Activated gamma-delta T cell treated with Interleukin-2 at 50 U/mL for 16 hours (primary cell): Measurements from ENCODE around the gene SRSF12.

Experiments used
- DNase-seq: peaks from one replicate; pipeline ENCODE4 v3.0.0-alpha.2; 2020

The SRSF12 gene

GRCh38 chr6:89117211-89118108 lies at the start of gene SRSF12:
SRSF12 (minus strand) TSS chr6:89118071; CDS start chr6:89117887, 184 bp downstream.
- DNase-seq = peak; percentile 21

GRCh38 chr6:89162047-89162371 lies 44.1 kb upstream of the SRSF12 start:
- no peak for DNase-seq

GRCh38 chr6:89161326-89162046 lies 43.6 kb upstream of the SRSF12 start:
- no peak for DNase-seq

GRCh38 chr6:89160331-89161092 lies 42.6 kb upstream of the SRSF12 start:
- DNase-seq = no peak

- no peak for DNase-seq
Measured at GRCh38 chr6:89154131-89154530, 36.3 kb upstream of the SRSF12 start.

- no peak for DNase-seq
Measured at GRCh38 chr6:89148016-89148750, 30.3 kb upstream of the SRSF12 start.

GRCh38 chr6:89146718-89147700 lies 29.1 kb upstream of the SRSF12 start:
- peak; percentile 15 for DNase-seq

GRCh38 chr6:89145956-89146717 lies 28.3 kb upstream of the SRSF12 start, which contains the start of gene PM20D2:
PM20D2 (plus strand) TSS chr6:89146055; CDS start chr6:89146145, 90 bp downstream.
- peak; percentile 53 for DNase-seq

- no peak for DNase-seq
Measured at GRCh38 chr6:89145091-89145955, 27.5 kb upstream of the SRSF12 start.

- DNase-seq = no peak
Measured at GRCh38 chr6:89144354-89144906, 26.6 kb upstream of the SRSF12 start.

GRCh38 chr6:89140347-89141156 lies 22.7 kb upstream of the SRSF12 start:
- no peak for DNase-seq

- DNase-seq = no peak
Measured at GRCh38 chr6:89139509-89140346, 21.9 kb upstream of the SRSF12 start.

GRCh38 chr6:89138173-89138572 lies 20.3 kb upstream of the SRSF12 start:
- no peak for DNase-seq

- DNase-seq = no peak
Measured at GRCh38 chr6:89134723-89135122, 16.9 kb upstream of the SRSF12 start.

- no peak for DNase-seq
Measured at GRCh38 chr6:89133981-89134380, 16.1 kb upstream of the SRSF12 start.

- no peak for DNase-seq
Measured at GRCh38 chr6:89132057-89132456, 14.2 kb upstream of the SRSF12 start.

GRCh38 chr6:89131599-89131998 lies 13.7 kb upstream of the SRSF12 start:
- no peak for DNase-seq
